HG02852 (cell line): ENCODE data around the gene ZNF513.
"Not testable (repeated sequence)": the region's sequence is repeated elsewhere in the genome, so short reads cannot be mapped to it uniquely, and the experiment has no call there.

Source experiments
- ATAC-seq: cut with Tn5 transposase; IDR thresholded peaks from one replicate; pipeline ENCODE4 v1.9.1; 2021; ENCODE audit warnings: mild to moderate bottlenecking, moderate library complexity; ENCODE audit not compliant: unreplicated experiment

ZNF513 gene

DNA sequence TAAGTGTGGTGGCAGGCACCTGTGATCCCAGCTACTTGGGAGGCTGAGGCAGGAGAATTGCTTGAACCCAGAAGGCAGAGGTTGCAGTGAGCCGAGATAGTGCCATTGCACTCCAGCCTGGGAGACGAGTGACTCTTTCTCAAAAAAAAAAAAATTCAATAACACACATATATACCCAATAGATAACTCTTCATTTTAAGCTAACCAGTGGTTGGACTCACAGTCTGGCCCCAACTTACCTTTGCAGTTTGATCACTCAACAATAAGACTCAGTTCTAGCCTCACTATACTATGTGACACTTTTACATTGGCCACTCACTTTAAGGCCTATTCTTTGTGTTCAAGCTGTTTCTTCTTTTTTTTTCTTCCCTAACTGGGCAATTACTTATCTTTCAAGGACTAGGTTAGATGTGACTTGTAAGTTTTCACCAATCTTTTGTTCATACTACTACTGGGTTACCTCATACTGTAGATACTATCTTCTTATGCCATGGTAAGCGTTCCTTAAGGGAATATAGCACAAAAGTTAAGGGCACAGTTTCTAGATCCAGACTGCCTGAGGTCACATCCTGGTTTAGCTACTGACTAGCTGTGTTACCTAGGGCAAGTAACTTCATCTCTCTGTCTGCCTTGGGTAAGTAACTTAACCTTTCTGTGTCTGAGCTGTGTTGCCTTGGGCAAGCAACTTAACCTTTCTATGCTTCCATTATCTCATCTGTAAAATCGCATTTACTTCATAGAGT lies 17.7 kb downstream of the ZNF513 start:
- no peak for ATAC-seq

DNA sequence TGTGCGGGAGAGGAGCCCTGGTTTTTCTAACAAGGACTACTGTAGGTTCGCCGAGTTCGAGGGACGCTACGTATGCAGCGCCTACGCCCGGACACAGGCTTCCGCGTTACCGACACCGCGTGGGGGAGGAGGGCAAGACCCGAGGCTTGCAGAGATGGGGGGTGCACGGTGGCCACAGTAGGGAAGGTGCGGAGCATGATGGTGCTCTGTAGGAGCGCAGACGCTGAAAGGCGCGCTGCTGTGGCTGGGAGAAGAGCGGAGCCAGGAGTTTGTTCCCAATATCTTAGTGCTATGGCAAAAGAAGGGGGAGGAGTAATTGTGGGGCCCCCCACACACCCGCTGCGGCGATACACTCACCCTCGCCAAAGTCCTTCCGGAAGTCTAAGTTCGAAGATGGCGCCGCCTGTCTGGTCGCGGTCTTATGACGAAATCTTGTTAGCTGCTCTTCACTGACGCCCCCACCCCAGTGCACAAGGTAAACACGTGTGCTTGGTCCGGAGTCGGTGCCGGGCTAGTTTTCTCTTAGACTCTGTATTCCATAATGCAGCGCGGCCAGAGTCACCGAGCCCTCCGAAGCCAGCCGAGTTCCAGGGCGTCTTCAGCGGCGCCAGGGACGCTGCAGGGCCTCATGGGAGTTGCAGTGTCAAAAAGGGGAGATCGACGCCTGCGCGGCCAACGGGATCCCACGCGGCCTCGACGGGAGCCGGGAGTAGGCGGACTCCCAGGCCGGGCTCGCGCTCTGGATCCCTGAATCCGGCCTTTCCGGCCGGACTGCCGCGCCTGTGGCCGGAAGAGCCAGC lies 24.0 kb downstream of the ZNF513 start, which contains the start of gene GTF3C2:
GTF3C2 (minus strand) TSS at position 383 of the 800 bp plus-strand sequence. CDS start 13,210 bp downstream, outside the sequence.
- ATAC-seq, result peak; percentile 75

DNA sequence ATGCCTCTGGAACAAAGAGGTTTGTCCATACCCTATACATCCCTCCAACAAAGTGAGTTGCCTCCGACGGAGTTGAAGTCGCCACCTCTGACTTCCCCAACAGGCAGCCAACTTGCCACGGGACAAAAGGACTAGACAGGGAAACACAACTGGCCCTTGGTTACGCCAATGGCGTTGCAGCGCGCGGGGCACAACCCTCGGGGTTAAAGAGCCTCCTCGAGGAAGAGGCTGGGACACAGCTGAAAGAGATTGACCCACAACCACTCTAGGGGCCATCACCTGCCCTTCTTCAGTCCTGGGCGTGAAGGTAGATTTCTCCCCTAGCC lies 24.5 kb downstream of the ZNF513 start:
- ATAC-seq, result peak; percentile 22

DNA sequence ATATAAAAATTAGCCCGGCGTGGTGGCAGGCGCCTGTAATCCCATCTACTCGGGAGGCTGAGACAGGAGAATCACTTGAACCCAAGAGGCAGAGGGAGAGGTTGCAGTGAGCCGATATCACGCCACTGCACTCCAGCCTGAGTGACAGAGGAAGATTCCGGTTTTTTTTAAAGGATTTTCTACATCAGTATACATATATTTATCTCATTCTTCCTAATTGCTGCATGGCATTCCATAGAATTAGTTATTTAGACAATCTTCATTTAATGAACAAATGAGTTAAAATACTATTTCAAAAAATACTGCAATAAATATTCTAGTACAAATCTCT lies 26.0 kb downstream of the ZNF513 start:
- no peak for ATAC-seq

DNA sequence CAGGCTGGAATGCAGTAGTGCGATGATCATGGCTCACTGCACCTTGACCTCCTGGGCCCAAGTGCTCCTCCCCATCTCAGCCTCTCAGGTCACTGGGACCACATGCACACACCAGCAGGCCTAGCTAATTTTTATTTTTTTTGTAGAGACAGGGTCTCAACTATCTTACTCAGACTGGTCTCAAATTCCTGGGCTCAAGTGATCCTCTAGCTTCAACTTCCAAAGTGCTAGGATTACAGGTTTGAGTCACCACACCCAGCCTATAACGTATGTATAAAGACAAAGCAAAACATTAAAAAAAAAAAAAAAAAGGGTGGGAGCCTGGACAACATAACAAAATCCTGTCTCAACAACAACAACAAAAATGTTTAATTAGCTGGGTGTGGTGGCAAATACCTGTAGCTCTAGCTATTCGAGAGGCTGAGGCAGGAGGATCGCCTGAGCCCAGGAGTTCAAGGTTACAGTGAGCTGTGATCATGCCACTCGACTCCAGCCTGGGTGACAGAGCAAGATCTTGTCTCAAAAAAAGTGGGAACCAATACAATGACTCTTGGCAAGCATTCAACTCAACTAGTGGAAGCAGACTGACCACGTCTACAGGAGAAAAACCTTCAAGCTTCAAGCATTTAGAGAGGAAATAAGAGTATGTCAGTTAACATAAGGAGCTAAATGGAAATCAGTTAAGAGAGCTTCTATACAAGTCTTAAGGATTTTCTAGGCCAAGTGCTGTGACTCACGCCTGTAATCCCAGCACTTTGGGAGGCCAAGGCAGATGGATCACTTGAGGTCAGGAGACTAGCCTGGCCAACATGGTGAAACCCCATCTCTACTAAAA lies 26.6 kb downstream of the ZNF513 start:
- ATAC-seq, result no peak

DNA sequence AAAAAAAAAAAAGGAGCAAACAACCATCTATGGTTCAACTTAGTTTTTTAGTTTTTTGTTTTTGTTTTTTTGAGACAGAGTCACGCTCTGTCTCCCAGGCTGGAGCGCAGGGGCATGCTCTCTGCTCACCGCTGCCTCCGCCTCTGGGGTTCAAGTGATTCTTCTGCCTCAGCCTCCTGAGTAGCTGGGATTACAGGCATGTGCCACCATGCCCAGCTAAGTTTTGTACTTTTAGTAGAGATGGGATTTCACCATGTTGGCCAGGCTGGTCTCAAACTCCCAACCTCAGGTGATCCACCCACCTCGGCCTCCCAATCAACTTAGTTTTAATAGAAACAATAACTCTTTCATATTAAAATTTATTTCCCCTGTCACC lies 27.2 kb downstream of the ZNF513 start:
- not testable (repeated sequence) for ATAC-seq

DNA sequence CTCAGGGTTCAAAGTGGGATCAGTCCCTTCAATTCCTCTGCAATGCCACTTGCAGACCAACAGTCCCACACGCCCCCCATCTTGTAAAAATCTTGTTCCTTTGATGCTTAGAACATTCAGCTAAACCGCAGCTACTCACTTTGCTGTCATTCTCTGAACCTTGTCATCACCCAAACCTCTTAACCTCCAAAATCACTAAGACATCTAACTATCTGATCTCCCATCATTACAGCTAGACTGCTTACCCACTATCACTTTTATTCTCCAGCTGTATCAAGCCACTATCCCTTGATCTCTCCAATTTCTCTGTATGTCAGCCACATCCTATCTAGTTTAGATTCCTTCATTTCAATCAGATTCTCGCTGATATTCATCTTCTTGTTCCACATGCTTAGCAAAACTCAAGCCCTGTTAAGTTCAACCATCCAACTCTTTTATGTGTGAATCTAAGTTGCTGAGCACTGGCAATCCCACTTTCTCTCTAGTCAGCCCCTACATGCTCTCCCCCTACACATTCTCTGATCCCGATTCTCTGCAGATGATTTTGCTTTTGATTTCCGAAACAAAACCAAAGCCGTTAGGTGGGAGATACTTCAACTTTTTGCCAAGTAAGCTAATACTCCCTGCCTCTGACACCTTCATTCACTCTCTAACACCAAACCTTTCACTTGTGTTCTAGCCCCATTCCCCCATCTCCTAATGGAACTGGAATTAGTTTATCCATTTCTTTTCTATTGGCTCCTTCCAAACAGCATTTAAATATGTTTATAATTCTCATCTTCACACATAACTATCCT lies 28.5 kb downstream of the ZNF513 start:
- no peak for ATAC-seq

DNA sequence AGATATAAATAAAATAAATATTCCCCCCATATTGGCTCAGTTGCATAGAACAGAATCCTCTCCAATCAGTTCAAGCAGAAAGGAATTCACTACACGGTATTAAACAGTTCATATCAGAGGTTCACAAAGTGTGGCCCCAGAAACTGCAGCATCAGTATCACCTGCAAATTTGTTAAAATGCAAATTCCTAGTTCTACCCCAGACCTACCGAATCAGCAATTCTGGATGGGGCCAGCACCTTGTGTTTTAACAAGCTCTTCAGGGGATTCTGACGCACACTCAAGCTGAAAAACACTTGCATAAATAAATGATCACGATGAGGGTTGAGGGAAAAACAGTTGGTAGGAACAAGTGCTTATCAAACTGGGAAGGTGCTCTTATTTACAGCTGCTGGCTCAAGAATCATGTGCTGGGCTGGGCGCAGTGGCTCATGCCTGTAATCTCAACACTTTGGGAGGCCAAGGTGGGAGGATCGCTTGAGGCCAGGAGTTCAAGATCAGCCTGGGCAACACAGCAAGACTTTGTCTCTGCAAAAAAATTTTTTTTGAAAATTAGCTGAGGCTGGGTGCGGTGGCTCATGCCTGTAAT lies 30.3 kb downstream of the ZNF513 start:
- ATAC-seq, result no peak

DNA sequence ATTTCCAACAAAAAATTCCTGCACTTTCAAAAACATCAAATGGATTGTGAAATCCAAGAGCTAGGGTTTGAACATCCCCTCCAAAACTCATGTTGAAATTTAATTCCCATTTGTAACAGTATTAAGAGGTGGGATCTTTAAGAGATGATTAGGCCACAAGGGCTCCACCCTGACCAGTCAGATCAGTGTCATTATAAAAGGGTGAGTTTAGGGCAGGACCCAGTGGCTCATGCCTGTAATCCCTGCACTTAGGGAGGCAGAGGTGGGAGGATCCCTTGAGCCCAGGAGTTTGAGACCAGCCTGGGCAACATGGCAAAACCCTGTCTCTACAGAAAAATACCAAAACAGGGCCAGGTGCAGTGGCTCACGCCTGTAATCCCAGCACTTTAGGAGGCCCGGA lies 32.9 kb downstream of the ZNF513 start:
- no peak for ATAC-seq

DNA sequence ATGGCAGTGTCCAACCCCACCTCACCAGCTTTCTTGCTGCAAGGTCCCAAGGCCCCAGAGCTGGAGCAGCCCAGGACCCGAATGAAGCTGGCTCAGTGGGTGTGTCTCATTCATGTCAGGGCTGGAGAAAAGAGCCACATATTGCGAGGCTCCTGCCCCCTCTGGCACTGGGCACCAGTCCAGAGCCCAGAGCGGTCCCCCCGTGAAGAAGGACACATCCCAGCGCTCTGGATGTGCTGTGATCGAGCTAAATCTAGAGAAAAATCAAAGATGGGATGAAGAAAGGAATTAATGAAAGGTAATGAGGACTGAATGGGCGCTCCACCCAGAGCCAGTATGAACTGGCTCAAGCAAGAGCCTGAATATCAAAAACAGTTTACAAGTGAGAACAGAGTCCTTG lies 44.4 kb downstream of the ZNF513 start:
- no peak for ATAC-seq

DNA sequence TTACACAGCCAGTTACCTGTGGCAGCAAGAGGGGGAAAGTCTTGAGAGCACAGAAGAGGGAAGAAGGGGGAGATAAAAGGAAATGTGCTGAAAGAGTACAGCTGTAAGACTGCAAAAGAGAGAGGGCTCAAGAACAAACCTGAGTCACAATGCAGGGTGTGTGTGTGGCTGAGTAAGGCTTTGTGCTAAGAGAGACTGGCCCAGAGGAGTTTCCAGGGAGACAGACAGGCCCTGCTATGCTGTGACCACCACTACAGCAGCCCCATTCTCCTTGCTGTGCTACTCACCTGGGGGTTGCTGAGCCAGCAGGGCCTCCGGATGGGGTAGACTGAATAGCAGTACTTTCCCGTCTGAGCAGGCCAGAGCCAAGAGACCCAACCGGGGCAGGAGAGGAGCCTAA lies 45.2 kb downstream of the ZNF513 start:
- ATAC-seq, result no peak
